GM18861 (cell line): ENCODE results near the gene SLC35B4.
A peak's percentile ranks its signal among the peaks of the same experiment; 100 is the strongest.
"Not testable (repeated sequence)": the region's sequence is repeated elsewhere in the genome, so short reads cannot be mapped to it uniquely, and the experiment has no call there.

Experiments
- ATAC-seq: cut with Tn5 transposase; IDR thresholded peaks from one replicate; pipeline ENCODE4 v1.9.1; 2021; ENCODE audit not compliant: unreplicated experiment

SLC35B4 gene

GRCh38 chr7:134295982-134296381 is 20.7 kb downstream of the SLC35B4 start:
- not testable (repeated sequence) for ATAC-seq

GRCh38 chr7:134293002-134293740 is 23.6 kb downstream of the SLC35B4 start:
- peak; percentile 100 for ATAC-seq

GRCh38 chr7:134290286-134290685 is 26.4 kb downstream of the SLC35B4 start:
- ATAC-seq = no peak

- ATAC-seq = no peak
Measured at GRCh38 chr7:134289841-134290240, 26.9 kb downstream of the SLC35B4 start.

- ATAC-seq = no peak
Measured at GRCh38 chr7:134289423-134289822, 27.3 kb downstream of the SLC35B4 start.

GRCh38 chr7:134287916-134288659 is 28.6 kb downstream of the SLC35B4 start:
- ATAC-seq = no peak

GRCh38 chr7:134284952-134285351 is 31.8 kb downstream of the SLC35B4 start:
- no peak for ATAC-seq

GRCh38 chr7:134284011-134284410 is 32.7 kb downstream of the SLC35B4 start:
- ATAC-seq = no peak

GRCh38 chr7:134280508-134280907 is 36.2 kb downstream of the SLC35B4 start:
- no peak for ATAC-seq

- no peak for ATAC-seq
Measured at GRCh38 chr7:134279898-134280297, 36.8 kb downstream of the SLC35B4 start.

GRCh38 chr7:134279336-134279735 is 37.4 kb downstream of the SLC35B4 start:
- no peak for ATAC-seq

GRCh38 chr7:134278502-134279153 is 38.1 kb downstream of the SLC35B4 start:
- ATAC-seq = no peak

GRCh38 chr7:134276951-134277350 is 39.8 kb downstream of the SLC35B4 start:
- no peak for ATAC-seq

- ATAC-seq = no peak
Measured at GRCh38 chr7:134262322-134262721, 54.4 kb downstream of the SLC35B4 start.

GRCh38 chr7:134255814-134256213 is 60.9 kb downstream of the SLC35B4 start:
- ATAC-seq = no peak

- ATAC-seq = no peak
Measured at GRCh38 chr7:134254311-134254710, 62.4 kb downstream of the SLC35B4 start.

GRCh38 chr7:134248196-134248595 is 68.5 kb downstream of the SLC35B4 start:
- no peak for ATAC-seq

- no peak for ATAC-seq
Measured at GRCh38 chr7:134246761-134247160, 70.0 kb downstream of the SLC35B4 start.

- ATAC-seq = no peak
Measured at GRCh38 chr7:134246347-134246746, 70.4 kb downstream of the SLC35B4 start.

GRCh38 chr7:134245253-134245652 is 71.5 kb downstream of the SLC35B4 start:
- no peak for ATAC-seq
